GM12891 (cell line): ENCODE results near the gene UNC119B. TPM values are rescaled to one million over a fixed set of nuclear protein-coding genes. Genes with fewer than 3 reads are reported as not detected.
A peak's percentile ranks its signal among the peaks of the same experiment; 100 is the strongest.
"Not testable (repeated sequence)": the region's sequence is repeated elsewhere in the genome, so short reads cannot be mapped to it uniquely, and the experiment has no call there.

Experiments
- DNase-seq: peaks from one replicate; pipeline ENCODE4 v3.0.0; 2011; ENCODE audit warnings: low spot score; ENCODE audit not compliant: insufficient read length
- FAIRE-seq: peaks from 2 replicates; lab custom pipeline; 2011; peaks lifted over from hg19 to GRCh38; lab: Jason Lieb, UNC
- PAX5 ChIP-seq: IDR thresholded peaks from 2 replicates; pipeline ENCODE4 v1.6.1; 2011; ENCODE audit warnings: low read length, moderate library complexity, mild to moderate bottlenecking; ENCODE audit not compliant: insufficient read depth, severe bottlenecking
- POLR2A ChIP-seq: IDR thresholded peaks from 2 replicates; pipeline ENCODE4 v1.6.1; 2011; ENCODE audit warnings: low read depth, low read length, control low read depth
- POLR2AphosphoS5 ChIP-seq: IDR thresholded peaks from 2 replicates; pipeline ENCODE4 v1.6.1; 2011; ENCODE audit warnings: low read depth, low read length, control low read depth
- POU2F2 ChIP-seq: IDR thresholded peaks from 2 replicates; pipeline ENCODE4 v1.6.1; 2011; ENCODE audit warnings: low read depth, mild to moderate bottlenecking, control low read depth, low read length, moderate library complexity
- SPI1 ChIP-seq: IDR thresholded peaks from 2 replicates; pipeline ENCODE4 v1.6.1; 2011; ENCODE audit warnings: low read depth, low read length, control low read depth
- TAF1 ChIP-seq: IDR thresholded peaks from 2 replicates; pipeline ENCODE4 v1.6.1; 2011; ENCODE audit warnings: low read depth, low read length, control low read depth
- polyA plus RNA-seq: library from polyadenylated mRNA; unstranded; fragments of >200 nt; gene quantifications from one replicate; pipeline ENCODE4 v1.2.1, GENCODE V29; 2012; ENCODE audit warnings: low read depth, missing spikeins, inconsistent platforms; ENCODE audit not compliant: missing spikeins

UNC119B gene
- 16.4 TPM for polyA plus RNA-seq

DNA sequence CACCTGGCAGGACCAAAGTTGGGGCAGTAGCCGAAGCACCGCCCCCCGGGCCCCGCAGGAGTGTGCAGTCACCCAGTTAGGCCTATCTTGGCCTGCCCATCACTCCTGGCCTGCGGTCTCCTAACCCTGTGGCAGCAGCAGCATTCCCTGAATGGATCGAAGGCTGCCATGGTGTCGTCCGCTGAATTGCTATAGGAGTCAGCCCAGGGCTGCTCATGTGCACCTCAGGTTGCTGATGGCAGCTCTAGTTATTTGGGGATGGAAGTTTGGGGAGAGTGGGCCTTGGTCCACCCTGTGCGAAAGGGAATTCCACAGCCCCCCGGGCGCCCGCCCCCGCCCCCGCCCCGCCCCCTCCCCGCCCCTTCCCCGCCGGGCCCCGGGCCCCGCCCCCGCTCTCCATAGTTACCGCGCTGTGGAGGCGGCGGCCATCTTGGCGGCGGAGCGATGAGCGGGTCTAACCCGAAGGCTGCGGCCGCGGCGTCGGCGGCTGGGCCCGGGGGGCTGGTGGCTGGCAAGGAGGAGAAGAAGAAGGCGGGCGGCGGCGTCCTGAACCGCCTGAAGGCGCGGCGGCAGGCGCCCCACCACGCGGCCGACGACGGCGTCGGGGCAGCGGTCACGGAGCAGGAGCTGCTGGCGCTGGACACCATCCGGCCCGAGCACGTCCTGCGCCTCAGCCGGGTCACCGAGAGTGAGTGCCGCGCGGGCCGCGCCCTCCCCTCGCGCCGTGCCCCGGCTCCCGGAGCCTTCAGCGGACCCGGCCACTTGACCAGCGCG lies at the start of gene UNC119B:
Gene UNC119B (plus strand): TSS at position 428 of the 774 bp plus-strand sequence. CDS start 17 bp downstream, at position 445.
- FAIRE-seq (peak; percentile 48), DNase-seq (peak; percentile 86)
- no peak for TF ChIP-seq SPI1

DNA sequence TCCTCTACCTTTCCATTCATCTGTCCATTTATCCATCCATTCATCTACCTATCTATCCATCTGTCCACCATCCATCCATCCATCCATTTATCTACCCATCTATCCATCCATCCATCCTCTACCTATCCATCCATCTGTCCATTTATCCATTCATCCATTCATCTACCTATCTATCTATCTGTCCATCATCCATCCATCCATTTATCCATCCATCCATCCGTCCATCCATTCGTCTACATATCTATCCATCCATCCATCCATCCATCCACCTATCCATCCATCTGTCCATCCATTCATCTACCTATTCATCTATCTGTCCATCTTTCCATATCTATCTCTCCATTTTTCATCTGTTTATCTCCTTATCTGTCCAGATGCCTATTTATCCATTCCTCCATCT lies 48.8 kb upstream of the UNC119B start:
- no peak for DNase-seq
- FAIRE-seq = no peak
- TF ChIP-seq POU2F2 = no peak
- TF ChIP-seq POLR2A = no peak
- TF ChIP-seq POLR2AphosphoS5 = no peak

DNA sequence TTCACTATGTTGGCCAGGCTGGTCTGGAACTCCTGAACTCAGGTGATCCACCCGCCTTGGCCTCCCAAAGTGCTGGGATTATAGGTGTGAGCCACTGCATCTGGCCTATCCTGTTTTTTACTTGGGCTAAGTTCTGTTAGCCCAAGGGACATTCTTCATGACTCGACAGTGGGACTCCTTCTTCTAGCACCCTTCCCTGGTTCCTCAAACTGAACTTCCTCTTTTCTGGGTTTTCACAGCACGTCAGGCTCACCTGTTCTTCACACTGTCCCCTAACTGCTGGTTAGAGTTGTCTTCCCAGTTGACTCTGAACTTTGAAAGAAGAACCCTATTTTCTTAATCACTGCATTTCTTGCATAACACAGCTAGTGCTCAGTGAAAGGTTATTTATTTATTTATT lies 47.4 kb upstream of the UNC119B start:
- FAIRE-seq (peak; percentile 76), DNase-seq (peak; percentile 66)

DNA sequence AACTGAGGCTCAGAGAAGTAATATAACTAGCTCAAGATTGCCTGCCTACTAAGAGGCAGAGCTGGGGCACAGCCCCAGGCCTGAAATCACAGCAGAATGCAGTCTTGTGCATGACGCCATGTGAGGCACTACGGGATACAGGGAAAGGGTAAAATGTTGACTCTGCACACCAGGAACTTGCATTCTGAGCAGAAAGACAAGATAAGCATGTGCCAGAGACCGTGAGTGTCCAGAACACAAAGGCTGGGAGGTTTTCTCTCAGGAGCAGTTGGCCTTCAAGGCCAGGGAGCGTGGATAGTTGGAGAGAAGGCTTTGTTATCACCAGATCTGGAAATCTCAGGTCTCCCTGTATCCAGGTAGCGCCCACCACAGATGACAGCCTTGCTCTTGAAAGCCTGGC lies 46.5 kb upstream of the UNC119B start:
- FAIRE-seq (no peak), DNase-seq (no peak)
- TF ChIP-seq TAF1 (no peak), SPI1 (no peak), POLR2AphosphoS5 (no peak), PAX5 (no peak), POLR2A (no peak), POU2F2 (no peak)

More for the DNA sequence above, 47.4 kb upstream of the UNC119B start:
- TF ChIP-seq SPI1 (peak; percentile 93), POLR2AphosphoS5 (no peak)

DNA sequence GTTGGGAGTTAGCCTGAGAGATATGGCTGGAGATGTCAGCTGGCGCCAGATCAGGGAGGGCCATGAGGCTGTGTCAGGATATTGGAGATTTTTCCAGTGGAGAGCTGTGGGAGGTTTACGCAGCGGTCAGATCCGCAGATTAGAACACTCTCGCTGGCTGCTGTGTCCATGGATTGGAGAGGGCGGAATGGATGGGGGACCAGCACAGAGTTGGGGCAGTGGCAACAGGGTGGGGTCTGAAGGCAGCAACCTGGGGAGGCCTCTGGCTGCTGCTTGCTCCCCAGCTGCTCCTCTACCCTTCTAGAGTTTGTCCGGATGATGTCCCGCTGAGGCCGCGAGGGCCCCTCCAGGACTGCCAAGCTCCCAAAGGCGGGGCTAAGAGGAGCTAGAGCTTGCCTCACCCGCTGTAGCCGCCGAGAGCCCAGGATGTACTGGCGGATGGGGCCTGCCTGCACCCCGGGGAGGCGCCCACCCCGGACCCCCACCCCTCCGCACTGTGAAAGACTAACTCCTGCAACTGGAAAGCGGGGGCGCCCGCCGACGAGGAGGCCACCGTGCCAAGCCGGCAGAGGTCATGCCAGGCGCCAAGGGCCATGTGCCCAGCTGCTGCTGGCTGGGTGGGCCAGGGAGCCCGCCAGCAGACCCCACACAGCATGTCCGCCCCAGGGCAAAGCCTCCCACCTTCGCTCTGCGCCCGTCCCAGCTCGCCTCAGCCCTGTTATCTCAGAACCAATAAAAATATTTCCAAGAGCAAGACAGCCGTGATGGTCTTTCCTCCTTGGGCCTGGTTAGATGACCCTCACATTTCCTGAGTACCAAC lies 43.5 kb upstream of the UNC119B start:
- TF ChIP-seq POLR2AphosphoS5 (no peak), POU2F2 (no peak), PAX5 (no peak), SPI1 (no peak), TAF1 (no peak), POLR2A (no peak)
- FAIRE-seq = no peak

DNA sequence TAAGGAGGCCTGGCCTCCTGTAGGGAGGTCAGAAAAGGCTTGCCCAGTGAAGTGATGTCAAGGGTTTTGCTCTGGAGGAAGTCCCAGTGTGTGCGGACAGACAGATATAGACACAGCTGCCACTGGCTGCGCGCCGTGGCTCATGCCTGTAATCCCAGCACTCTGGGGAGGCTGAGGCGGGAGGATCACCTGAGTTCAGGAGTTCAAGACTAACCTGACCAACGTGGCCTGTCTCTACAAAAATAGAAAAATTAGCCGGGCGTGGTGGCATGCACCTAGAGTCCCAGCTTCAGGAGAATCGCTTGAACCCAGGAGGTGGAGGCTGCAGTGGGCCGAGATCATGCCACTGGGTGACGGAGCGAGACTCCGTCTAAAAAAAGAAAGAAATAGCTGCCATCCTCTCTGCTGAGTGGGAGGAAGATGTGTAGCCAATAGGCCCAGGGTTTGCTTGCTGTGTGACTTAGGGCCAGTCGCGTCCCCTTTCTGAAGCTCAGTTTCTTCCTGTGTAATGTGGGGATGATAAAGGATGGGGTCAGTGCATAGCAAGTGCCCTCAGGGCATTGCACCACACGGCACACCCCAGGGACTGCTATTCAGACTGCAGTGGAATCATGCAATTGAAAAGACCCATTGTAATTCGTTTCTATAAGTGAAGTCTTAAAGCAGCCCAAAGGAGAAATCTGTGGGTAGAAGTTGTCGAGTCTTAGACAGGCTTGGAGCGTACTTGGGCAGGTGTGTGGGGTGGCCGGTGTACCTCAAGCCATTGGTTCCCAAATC lies 42.0 kb upstream of the UNC119B start:
- TF ChIP-seq POLR2AphosphoS5 = no peak
- no peak for TF ChIP-seq PAX5
- no peak for TF ChIP-seq TAF1
- TF ChIP-seq POLR2A = no peak
- DNase-seq (no peak), FAIRE-seq (no peak)

More for the DNA sequence above, 43.5 kb upstream of the UNC119B start:
- DNase-seq = no peak

DNA sequence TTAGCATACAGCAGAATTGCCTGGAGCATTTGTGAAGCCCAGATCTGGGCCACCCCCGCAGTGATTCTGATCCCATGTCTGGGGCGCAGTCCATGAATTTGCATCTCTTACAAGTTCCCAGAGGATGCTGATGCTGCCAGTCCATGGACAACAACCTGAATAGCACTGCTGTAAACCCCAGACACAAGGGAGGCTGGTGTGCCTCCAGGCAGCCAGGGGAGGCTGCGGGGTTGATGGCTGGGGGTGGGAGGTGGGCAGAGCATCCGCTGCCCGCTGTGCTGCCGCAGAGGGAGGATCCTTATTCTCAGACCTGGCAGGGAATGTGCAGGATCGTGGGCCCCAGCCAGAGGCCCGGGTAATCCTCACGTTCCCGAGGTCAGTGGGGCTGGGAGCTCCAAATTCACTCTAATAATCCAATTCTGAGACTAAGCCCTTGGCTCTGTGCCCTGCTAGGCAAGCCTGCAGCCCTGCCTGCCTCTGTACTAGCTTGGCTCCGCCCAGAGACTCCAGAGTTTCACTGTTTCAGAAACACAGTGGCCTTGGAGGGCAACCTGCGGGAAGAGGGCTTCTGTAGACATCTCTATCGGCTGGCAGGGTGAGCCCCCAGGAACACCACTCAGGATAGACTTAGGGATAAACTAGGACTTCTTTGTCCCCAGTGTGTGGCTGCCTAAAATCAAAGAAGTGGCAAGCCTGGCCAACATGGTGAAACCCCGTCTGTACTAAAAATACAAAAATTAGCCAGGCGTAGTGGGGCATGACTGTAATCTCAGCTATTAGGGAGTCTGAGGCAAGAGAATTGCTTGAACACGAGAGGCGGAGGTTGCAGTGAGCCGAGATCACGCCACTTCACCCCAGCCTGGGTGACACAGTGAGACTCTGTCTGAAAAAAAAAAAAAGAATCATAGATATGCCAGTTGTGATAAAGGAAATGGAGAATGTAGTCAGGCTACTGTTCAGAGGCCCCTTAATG lies 41.1 kb upstream of the UNC119B start:
- TF ChIP-seq PAX5 (peak; percentile 79), POU2F2 (no peak)
- DNase-seq (no peak), FAIRE-seq (peak; percentile 97)

DNA sequence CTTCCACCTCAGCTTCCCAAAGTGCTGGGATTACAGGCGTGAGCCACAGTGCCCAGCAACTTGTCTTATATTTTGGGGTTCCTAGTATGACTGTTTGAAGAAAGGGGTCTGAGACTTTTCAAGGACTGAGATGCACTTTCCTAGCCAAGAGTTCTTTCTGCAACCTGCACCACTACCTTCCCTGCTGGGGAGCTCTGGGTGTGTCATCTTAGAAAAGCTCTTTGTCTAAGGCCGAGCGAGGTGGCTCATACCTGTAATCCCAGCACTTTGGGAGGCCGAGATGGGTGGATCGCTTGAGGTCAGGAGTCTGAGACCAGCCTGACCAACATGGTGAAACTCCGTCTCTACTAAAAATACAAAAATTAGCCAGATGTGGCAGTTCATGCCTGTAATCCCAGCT lies 40.0 kb upstream of the UNC119B start:
- DNase-seq, FAIRE-seq: not testable (repeated sequence)

DNA sequence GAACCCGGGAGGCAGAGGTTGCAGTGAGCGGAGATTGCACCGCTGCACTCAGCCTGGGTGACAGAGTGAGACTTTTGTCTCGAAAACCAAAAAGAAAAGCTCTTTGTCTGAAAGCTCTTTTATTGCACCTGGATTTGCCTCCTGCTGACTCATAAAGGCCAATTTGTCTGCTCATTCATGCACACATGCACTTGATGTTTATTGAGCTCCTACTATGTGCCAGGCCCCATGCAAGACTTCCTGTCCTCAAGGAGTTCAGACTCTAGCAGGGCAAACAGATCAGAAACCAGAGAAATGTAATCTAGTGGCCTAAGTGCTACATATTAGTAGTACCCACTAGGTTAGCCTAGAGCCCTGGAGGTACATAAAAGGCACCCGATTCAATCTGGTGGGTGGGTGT lies 39.6 kb upstream of the UNC119B start:
- DNase-seq (no peak), FAIRE-seq (peak; percentile 87)
- TF ChIP-seq POLR2A (no peak), POLR2AphosphoS5 (no peak), PAX5 (peak; percentile 20), TAF1 (no peak), SPI1 (no peak)

DNA sequence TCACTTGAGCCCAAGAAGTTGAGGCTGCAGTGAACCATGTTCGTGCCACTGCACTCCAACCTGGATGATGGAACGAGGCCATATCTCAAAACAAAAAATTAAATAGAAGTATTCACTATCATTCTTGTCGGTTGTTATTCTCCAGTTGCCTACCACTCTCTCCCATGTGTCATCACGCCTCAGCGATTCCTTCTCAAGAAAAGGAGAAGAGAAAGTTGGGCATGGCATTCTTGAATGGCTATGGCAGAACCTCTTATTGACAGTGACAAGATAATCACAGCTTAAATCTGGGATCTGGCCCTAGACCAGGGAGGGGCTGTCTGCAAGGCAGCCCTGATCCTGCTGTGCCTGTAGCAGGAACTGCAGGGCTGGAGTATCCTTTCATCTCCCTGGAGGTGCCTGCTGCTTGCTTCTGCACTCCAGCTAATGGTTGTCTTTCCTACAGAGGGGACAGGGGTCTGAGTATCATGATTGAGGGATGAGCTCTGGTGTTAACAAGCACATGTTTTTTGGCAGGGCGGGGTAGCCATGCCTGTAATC lies 36.1 kb upstream of the UNC119B start:
- DNase-seq = no peak
- peak; percentile 94 for FAIRE-seq
- TF ChIP-seq SPI1 = peak; percentile 79
- no peak for TF ChIP-seq POLR2AphosphoS5
